ENCODE data around the gene GGT1. TPM values are rescaled to one million over a fixed set of nuclear protein-coding genes. Genes with fewer than 3 reads are reported as not detected.
"Not testable (repeated sequence)": the region's sequence is repeated elsewhere in the genome, so short reads cannot be mapped to it uniquely, and the experiment has no call there.

GGT1 gene
- total RNA-seq, 1 donor from 2014 or later: 2.4 TPM

- DNase-seq (ENCODE audit: low read depth): no peak
Observed at GRCh38 chr22:24595863-24596262, 7.1 kb upstream of the GGT1 start.

- DNase-seq (ENCODE audit: low read depth): not testable (repeated sequence)
Observed at GRCh38 chr22:24597076-24597475, 5.9 kb upstream of the GGT1 start.

GRCh38 chr22:24599514-24599913, 3.5 kb upstream of the GGT1 start:
- DNase-seq (ENCODE audit: low read depth): no peak

- not testable (repeated sequence) for DNase-seq (ENCODE audit: low read depth)
Observed at GRCh38 chr22:24599958-24600715, 2.9 kb upstream of the GGT1 start.

GRCh38 chr22:24601217-24602104, 1.5 kb upstream of the GGT1 start:
- no peak for DNase-seq (ENCODE audit: low read depth)

- DNase-seq (ENCODE audit: low read depth): not testable (repeated sequence)
Observed at GRCh38 chr22:24602105-24602749, 766 bp upstream of the GGT1 start.

GRCh38 chr22:24603770-24604629, 1.0 kb downstream of the GGT1 start:
- peak; percentile 14 for DNase-seq (ENCODE audit: low read depth)

GRCh38 chr22:24606340-24606739, 3.3 kb downstream of the GGT1 start:
- not testable (repeated sequence) for DNase-seq (ENCODE audit: low read depth)

GRCh38 chr22:24607429-24607983, 4.5 kb downstream of the GGT1 start:
- not testable (repeated sequence) for DNase-seq (ENCODE audit: low read depth)

GRCh38 chr22:24608327-24608726, 5.3 kb downstream of the GGT1 start:
- DNase-seq (ENCODE audit: low read depth): not testable (repeated sequence)

- DNase-seq (ENCODE audit: low read depth): not testable (repeated sequence)
Observed at GRCh38 chr22:24609888-24610287, 6.9 kb downstream of the GGT1 start.

GRCh38 chr22:24614794-24615193, 11.8 kb downstream of the GGT1 start:
- not testable (repeated sequence) for DNase-seq (ENCODE audit: low read depth)

GRCh38 chr22:24621244-24621643, 18.3 kb downstream of the GGT1 start:
- not testable (repeated sequence) for DNase-seq (ENCODE audit: low read depth)

- peak; percentile 17 for DNase-seq (ENCODE audit: low read depth)
Observed at GRCh38 chr22:24622596-24622995, 19.6 kb downstream of the GGT1 start.

- DNase-seq (ENCODE audit: low read depth): not testable (repeated sequence)
Observed at GRCh38 chr22:24627911-24628310, 24.9 kb downstream of the GGT1 start.

GRCh38 chr22:24629069-24629468, 26.1 kb downstream of the GGT1 start:
- peak; percentile 22 for DNase-seq (ENCODE audit: low read depth)

GRCh38 chr22:24630812-24631427, 27.9 kb downstream of the GGT1 start:
- DNase-seq (ENCODE audit: low read depth): not testable (repeated sequence)

GRCh38 chr22:24631430-24632122, 28.6 kb downstream of the GGT1 start:
- not testable (repeated sequence) for DNase-seq (ENCODE audit: low read depth)

- peak; percentile 70 for DNase-seq (ENCODE audit: low read depth)
Observed at GRCh38 chr22:24632642-24633041, 29.6 kb downstream of the GGT1 start.
